HuH-7.5 (cell line): ENCODE results near the gene MTA3.
A peak's percentile ranks its signal among the peaks of the same experiment; 100 is the strongest.
"Not testable (repeated sequence)": the region's sequence is repeated elsewhere in the genome, so short reads cannot be mapped to it uniquely, and the experiment has no call there.

ENCODE experiments used
- DNase-seq: peaks from one replicate; pipeline ENCODE4 v3.0.0; 2011; ENCODE audit warnings: low spot score

The MTA3 gene

DNA sequence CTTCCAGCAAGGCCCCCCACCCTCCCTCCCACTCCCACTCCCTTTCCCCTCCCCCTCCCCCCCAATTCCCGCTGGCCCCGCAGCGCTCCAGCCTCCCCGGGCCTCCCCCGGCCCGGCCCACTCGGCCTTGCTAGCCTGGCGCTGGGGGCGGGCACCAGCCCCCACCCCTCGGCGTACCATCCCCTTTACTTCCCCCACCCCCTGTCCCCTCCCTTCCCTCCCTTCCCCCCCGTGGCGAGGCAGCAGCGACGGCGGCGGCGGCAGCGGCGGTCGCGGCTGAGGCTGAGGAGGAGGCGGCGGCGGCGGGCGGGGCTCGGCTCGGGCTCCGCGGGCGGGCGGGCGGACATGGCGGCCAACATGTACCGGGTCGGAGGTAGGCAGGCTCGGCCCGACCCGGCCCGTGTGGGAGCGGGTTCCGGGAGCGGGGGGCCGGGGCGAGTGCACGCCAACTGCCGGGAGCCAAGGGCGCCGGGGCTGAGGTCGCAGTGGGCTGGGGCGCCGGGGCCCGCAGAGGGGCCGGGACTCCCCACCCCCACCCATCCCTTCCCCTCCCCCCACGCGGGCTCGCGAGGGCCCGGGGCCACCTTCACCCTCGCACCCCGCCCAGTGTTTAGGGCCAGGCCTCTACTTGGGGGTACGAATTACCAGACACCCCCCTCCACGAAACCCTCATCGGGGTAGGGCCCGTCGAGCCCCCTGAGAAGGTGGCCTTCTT, at the start of gene MTA3:
Gene MTA3, plus strand, starts transcription at position 232 of the 715 bp plus-strand sequence. Its CDS starts 114 bp downstream, at position 346.
- peak; percentile 37 for DNase-seq

DNA sequence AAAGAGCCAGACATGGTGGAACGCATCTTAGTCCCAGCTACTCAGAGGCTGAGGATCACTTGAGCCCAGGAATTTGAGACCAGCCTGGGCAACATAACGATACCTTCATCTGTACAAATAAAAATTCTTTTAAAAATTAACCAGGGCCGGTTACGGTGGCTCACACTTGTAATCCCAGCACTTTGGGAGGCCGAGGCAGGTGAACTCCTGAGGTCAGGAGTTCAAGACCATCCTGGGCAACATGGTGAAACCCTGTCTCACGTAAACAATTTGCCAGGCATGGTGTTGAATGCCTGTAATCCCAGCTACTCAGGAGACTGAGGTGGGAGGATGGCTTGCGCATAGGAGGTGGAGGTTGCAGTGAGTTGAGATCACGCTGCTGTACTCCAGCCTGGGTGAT, 48.8 kb upstream of the MTA3 start:
- DNase-seq: no peak

DNA sequence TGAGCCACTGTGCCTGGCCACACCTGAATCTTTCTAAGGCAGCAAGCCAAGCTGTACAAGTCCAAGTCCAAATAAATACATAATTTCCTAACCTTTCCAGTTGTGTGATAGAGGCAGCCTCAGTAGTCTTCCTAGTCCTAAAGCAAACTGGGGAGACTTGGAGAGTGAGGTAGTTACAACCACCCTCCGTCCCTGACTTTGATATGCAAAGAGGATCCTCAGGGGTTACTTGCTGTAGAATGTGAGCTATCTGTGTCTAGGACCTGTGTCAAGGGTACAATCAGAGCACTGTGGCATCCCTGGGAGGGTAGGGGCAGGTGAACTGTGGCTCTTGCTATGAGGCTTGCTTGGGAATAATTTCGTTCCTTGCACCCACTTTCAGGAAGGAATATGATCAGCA, 46.4 kb upstream of the MTA3 start:
- no peak for DNase-seq

DNA sequence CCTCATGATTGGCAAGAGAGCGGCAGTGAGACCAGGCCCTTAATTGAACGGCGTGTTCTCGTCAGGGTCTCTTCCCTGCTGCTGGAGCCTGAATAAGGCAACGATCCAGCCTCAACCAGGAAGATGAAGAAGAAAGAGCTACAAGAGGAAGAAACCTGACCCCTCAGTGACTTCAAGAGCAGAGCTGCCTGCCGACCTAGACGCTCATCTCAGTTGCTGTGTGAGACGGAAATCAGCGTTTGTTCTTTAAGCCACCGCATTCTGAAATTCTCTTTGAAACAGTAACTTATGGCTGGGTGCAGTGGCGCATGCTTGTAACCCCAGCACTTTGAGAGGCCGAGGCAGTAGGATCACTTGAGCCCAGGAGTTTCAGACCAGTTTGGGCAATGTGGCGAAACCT, 45.1 kb upstream of the MTA3 start:
- DNase-seq: no peak

DNA sequence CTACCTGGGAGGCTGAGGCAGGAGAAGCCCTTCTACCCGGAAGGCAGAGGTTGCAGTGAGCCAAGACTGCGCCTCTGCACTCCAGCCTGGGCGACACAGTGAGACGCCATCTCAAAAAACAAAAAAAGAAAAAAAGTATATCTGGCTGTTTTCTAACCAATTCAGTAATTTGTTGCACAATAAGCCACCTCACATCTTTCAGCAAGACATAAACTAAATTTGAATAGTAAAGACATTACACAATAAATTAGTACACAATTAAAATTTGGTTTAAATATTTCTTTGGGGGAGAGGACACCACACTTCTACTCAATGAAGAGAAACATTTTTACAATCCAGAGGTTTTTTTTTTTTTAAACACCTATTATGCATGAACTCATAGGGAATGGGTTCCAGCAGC, 36.0 kb upstream of the MTA3 start:
- DNase-seq: no peak

DNA sequence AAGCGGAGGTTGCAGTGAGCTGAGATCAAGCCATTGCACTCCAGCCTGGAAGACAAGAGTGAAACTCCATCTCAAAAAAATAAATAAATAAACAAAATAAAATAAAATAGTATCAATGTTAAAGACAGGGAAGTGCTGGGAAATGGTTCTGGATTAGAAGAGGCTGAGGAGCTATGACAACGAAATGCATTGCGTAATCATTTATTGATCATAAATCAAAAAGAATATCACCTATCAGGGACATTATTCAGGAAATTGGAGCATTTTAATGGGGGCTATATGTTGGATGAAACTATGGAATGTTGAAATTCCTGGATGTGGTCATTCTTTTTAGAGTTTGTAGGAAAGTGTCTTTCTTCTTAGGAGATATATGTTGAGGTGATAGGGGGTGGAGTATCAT, 30.9 kb upstream of the MTA3 start:
- DNase-seq: no peak

DNA sequence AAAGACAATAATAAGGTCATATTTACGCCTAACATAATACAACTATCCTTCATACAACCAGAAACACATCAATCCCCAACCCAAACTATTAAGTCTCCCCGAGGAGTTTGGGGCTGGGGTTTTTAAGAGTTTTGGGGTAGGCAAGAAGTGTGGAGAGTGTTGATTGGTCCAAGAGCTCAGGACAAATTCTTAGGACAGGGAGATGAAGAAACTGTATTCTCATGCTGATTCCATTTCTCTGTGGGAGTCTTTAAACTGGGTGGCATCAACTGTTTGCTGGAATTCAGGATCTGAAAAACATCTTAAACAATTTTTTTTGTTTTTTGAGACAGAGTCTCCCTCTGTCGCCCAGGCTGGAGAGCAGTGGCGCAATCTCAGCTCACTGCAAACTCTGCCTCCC, 25.6 kb upstream of the MTA3 start:
- DNase-seq: no peak

DNA sequence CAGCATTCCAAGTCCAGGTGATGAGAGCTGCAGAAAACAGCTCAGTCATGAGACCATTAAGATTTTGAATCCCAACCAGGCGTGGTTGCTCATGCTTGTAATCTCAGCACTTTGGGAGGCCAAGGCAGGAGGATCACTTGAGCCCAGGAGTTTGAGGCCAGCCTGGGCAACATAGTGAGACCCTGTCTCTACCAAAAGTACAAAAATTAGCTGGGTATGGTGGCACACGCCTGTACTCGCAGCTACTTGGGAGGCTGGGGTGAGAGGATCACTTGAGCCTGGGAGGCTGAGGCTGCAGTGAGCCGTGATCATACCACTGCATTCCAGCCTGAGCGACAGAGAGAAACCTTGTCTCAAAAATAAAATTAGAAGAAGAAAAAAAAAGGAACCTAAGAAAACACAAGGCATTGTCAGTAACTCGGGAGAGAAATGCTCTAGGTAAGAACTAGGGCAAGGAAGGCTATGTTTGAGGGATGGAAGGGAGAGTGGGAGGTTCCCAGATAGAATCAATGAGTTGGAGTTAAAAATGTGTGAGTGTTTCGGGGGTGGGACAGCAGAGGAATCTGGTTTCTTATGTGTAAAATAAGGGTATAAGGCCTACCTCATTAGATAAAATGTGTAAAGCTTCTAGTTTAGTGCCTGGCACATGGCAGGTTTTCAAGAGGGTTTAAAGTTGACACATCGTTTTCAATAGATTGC, 23.3 kb upstream of the MTA3 start:
- DNase-seq: no peak

DNA sequence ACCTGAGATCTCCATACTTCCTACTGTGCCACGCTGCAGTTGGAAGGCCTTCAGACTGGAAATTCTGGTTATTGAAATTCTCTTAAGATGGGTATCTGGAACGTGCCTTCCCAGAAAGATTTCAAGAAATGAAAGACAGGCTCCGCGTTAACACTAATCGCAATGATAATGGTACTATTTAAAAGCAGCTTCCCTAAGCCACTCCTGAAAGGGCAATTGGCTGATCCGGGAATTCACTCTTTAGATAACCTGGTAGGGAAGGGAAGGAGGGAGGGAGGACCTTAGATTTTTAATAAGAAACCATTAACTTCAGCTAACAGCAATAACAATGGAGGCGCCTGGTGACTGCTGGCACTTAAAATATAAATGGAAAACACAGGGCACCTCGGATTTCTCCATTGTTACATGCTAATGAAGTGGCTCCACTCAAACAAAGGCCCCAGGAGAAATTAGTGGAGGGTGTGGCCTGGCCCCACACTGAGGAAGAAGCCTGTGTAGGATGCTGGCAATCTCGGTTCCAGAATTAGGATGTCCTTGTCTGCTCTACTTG, 22.5 kb upstream of the MTA3 start:
- DNase-seq: no peak

DNA sequence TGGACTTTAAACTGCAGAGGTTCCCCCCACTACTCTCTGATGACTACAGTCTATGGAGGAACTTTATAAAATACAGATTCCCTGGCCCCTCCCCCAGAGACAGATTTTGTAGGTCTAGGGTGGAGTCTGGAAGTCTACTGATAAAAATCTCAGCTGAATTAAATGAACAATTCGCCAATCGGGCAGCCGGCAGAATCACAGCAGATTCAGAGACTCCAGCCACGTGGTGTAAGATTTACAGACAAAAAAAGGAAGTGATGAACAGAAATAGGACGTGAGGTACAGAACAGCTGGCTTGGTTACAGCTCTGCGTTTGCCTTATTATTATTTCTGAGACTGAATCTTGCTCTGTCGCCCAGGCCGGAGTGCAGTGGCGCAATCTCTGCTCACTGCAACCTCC, 21.4 kb upstream of the MTA3 start:
- no peak for DNase-seq

DNA sequence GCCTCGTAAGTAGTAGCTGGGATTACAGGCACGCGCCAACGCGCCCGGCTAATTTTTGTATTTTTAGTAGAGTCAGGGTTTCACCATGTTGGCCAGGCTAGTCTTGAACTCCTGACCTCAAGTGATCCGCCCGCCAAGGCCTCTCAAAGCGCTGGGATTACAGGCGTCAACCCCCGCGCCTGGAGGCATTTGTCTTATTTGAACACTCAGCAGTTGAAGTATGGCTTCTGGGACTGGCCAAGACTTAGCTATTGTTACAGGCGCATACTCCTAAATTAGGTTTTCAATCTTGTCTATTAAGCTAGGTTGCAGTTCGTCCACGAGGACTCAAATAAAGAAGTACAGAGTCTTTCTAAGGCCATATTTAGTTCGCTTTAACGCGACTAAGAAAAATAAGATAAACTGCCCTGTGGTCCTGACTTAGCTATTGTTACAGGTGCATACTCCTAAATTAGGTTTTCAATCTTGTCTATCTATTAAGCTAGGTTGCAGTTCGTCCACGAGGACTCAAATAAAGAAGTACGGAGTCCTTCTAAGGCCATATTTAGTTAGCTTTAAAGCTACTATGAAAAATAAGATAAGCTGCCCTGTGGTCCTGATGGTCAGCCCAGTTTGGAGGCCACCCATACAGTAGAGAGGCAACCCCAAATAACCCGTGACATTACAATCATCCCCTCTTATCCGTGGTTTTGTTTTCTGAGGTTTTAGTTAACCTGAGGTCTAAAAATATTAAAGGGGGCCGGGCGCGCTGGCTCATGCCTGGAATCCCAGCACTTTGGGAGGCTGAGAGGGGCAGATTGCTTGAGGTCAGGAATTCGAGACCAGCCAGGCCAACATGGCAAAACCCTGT, 20.8 kb upstream of the MTA3 start:
- DNase-seq: no peak

DNA sequence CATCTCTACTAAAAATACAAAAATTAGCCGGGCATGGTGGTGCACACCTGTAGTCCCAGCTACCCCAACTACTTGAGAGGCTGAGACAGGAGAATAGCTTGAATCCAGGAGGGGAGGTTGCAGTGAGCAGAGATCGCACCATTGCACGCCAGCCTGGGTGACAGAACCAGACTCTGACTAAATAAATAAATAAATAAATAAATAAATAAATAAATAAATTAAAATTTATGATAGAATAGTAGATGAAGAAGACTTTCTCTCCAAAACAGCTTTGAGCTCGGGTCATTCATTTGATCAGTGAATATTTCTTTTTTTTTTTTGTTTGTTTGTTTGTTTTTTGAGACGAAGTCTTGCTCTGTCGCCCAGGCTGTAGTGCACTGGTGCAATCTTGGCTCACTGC, 17.6 kb upstream of the MTA3 start:
- DNase-seq: no peak

DNA sequence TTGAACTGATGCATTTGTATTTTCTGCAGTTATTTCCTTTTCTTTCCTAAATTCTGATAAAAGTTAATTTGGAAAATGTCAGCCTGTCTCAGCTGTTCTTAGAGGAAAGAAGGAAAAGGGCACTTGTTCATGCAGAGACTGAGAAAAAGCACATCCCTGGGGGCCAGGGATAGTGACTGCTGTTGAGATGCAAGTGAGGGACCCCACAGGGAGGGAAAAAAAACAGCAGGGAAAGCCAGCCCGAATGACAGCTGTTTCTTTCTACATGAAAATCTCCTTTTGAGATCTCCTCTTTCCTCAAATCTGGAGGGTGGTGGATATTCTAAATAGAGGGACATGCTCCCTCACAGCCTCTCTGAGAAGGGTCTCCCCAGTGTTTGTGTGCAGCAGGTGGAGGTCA, 14.0 kb upstream of the MTA3 start:
- DNase-seq: no peak

DNA sequence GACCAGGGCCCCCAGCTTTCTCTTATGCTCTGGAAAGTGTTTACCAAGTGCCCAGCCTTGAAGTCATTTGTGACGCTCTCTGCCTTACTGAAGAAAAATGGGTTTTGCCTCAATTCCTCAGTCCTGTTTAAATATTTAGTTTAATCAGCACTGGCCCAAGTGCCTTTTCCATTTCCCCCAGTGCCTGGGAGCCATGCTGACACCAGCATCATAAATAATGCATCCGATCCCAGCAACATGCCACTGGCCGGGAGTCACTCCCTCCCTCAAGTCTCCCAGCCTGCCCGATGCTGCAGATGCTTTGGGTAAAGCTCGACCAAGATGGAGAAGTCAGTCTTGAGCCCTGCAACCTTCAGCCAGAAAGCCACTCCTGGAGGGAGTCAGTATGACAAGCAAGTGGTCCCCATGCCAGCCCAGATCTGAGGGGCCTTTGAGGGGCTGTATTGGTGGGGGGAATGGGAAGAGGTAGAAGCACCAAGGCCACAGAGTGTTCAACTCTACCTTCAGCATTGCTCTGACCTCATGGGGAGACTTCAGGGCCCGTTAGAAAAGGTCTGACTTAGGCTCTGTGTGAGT, 12.0 kb upstream of the MTA3 start:
- DNase-seq: no peak

DNA sequence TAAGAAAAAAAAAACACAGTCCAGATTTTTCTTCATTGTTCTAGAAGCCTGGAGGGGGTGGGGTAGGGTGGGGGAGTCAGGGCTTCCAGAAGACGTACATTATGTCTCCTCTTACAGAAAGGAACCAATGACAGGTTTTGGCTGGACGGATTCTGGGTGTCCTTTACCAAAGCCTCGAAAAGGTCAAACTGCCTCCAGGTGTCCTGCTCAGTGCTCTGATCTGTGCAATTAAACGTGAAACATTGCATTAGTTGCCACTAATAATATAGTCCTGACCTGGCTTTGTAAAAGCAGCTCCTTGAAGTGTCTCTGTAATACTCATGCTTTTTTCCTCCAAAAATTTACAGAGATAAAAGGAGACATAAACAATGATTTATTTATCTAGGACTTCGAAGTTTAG, 11.1 kb upstream of the MTA3 start:
- no peak for DNase-seq

DNA sequence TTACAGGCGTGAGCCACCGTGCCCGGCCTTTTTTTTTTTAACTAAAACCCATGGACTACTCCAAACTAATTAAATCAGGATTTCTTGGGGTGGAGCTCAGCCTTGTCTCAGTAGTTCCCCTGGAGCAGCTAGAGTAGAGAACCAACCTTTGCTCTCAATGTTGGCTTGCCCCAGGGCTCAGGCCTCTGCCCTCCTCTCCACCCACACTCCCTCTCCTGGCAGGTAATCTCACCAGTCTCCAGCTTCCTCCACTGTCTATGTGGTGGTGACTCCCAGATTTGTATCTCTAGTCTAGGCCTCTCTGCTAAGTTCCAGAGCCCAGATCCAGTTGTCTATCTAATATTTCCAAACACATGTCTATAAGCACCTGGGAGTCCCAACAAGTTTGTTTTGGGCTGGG, 9.6 kb upstream of the MTA3 start:
- peak; percentile 39 for DNase-seq

DNA sequence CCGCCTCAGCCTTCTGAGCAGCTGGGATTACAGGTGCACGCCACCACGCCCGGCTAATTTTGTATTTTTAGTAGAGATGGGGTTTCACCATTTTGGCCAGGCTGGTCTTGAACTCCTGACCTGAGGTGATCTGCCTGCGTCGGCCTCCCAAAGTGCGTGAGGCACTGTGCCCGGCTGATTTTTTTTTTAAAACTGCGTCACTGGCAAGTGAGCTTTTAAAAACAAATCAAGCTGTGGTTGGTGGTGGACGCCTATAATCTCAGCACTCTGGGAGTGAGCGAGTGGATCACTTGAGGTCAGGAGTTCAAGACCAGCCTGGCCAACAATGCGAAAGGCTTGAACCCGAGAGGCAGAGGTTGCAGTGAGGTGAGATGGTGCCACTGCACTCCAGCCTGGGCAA, 8.3 kb upstream of the MTA3 start:
- not testable (repeated sequence) for DNase-seq

DNA sequence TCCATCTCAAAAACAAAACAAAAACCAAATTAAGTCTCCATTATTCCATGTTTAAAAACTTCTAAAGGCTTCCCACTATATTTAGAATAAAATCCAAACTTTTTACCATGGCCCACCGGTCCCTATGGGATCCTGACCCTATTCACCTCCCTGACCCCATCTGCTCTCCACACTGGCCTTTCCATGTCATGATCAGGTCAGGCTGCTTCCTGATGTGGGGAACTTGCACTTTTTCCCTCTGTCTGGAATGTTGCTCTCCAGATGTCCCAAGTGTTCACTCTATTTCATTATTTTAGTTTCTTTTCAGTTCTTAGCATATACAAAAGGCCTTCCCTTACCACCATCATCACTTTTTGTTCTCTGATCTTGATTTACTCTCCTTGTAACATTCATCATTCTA, 7.5 kb upstream of the MTA3 start:
- no peak for DNase-seq

DNA sequence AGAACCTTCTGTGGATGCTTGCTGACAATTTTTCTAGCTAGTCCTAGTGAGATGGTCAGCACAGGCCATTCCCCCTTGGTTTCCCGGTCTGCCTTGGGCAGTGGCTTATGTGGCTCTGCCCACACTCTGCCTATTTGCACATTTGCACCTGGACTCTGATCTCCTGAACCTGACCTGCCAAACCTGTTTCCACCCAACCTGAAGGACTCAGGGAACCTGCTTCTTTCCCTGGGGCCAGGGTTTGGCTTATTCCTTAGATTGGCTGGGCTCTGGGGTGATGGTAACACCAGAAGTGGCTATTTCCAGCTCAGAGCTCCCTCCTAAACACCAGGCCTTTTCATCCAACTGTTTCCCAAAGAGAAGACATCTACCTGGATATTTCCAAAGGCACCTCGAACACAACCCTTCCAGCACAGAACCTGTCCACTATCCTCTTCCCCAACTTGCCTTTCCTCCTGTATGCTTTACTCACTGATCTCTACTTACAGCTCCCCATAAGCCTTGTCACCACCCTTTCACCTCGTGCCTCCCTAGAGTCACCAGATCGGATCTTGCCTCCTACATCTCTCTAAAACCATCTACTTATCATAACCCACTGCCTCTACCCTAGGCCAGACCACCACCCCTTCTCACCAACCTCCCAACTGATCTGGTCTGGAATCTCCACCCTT, 5.8 kb upstream of the MTA3 start:
- peak; percentile 20 for DNase-seq

DNA sequence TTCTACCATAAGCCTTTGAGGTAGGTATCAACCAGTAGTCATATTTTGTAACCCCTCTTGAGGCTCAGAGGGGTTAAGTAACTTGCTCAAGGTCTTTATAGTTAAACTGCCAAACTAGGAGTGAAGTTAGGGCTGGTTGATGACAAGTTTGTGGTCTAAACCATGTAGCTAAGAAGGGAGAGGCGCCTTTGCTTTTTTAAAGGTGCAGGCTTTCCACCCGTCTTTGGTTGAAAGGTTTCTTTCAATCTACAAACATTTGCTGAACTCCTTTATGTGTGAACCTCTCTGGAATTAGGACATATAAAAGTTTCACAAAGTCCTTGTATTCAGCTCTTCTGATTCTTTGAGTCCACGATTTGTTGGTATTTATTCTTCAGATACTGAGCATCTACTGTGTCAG, 2.4 kb upstream of the MTA3 start:
- DNase-seq: no peak

DNA sequence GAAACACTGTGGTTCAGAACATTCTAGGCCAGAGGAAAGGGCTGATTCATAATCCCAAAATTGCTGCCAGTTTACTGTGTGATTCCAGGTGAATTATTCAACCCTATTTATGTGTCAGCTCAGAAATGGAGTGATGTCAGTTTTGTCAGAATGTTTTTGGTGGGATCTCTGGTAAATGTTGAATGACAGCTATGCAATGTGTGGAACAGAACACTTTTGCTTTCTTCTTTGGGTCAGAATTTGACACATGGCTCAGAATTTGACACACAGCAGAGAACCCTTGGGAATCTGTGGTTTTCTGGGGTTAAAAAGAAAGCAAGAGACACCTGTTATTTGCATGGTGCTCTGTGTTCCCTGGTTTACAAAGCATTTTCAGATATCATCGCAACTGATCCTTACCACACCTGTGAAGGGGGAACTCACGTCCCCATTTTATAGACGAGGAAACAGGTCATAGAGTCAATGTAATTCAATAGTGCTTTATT, 1.6 kb upstream of the MTA3 start:
- no peak for DNase-seq

DNA sequence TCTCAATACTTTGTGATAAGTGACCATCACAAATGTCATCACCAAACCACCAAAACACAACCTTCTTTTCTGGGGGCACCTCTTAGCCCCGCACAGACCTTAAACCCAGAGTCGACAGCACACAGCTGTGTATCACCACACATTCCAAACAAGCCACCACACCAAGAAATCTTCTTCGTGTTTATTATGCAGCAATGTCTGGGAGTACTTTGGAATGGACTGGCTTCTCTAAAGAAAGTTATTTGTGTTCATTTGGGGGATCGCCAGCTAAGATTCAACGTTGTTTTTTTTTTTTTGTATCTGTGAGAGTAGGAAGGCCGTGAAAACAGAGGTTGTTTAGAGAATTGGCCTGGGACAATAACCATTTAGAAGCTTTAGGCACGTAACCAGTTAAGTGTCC, 1.1 kb upstream of the MTA3 start:
- no peak for DNase-seq
